Heart left ventricle (tissue), 13 donors: ENCODE results near the gene LONP2.

Source experiments
- POLR2A ChIP-seq, 2 donors: fragments of 450-650 bp; IDR thresholded peaks; one replicate each; pipeline ENCODE4 v1.6.1; 2017; ENCODE audit warnings: antibody characterized with exemption in 2 of 2, mild to moderate bottlenecking in 2 of 2, moderate library complexity in 2 of 2
- TF ChIP-seq, protein P1 (sequence below), 12 donors: fragments of 200-600 bp; sonication (generic) in 4 of 12; IDR thresholded peaks; one replicate each; pipeline versions ENCODE4 v1.5.0 to v1.8.0; 2018 to 2022; ENCODE audit warnings: antibody characterized with exemption in 12 of 12, mild to moderate bottlenecking in 5 of 12
- donor health status: ischemic (EF 13 %, LVEDD 7.1; RV severe dilation, severe dysfunction).
- donor health status: DM: no; HTN: yes; CAD: no.
- donor health status: DM: no; HTN: no; CAD: no.
- donor health status: ischemic (EF 25% LVEDD 6.9; RV normal size, moderate dysfunction).
- donor health status: ischemic (EF 25% LVEDD 5.7; RV mildly dilated, moderate dysfunction).
- donor health status: ischemic (EF 35%, LVEDD 5.7; RV mildly dilated, moderate dysfunction).
- donor health status: nonischemic (EF 11% LVEDD 7.7; RV severe dilation, severe dysfunction).
- donor health status: DM: yes; HTN: yes; CAD: no.
- donor health status: PGD.
- donor health status: ischemic (EF 29% LVEDD 5.4; RV normal size, mild dysfunction).
- donor health status: nonischemic (EF 23%, LVEDD 6.1; RV moderate dilation, normal function).

DNA sequence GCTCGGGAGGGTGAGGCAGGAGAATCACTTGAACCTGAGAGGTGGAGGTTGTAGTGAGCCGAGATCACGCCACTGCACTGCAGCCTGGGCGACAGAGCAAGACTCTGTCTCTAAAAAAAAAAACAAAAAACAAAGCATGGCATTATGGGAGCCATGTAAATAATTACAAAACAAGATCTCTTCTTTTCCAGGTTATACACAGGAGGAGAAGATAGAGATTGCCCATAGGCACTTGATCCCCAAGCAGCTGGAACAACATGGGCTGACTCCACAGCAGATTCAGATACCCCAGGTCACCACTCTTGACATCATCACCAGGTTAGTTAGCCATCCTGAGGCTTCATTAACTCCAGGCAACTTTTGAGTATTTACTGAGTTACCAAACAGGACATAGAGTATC is 55.4 kb downstream of the LONP2 start:
- TF ChIP-seq, protein P1, sequence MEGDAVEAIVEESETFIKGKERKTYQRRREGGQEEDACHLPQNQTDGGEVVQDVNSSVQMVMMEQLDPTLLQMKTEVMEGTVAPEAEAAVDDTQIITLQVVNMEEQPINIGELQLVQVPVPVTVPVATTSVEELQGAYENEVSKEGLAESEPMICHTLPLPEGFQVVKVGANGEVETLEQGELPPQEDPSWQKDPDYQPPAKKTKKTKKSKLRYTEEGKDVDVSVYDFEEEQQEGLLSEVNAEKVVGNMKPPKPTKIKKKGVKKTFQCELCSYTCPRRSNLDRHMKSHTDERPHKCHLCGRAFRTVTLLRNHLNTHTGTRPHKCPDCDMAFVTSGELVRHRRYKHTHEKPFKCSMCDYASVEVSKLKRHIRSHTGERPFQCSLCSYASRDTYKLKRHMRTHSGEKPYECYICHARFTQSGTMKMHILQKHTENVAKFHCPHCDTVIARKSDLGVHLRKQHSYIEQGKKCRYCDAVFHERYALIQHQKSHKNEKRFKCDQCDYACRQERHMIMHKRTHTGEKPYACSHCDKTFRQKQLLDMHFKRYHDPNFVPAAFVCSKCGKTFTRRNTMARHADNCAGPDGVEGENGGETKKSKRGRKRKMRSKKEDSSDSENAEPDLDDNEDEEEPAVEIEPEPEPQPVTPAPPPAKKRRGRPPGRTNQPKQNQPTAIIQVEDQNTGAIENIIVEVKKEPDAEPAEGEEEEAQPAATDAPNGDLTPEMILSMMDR (IDR thresholded peaks at IDR 0.05): no peak
- no peak for TF ChIP-seq POLR2A (IDR thresholded peaks at IDR 0.05)
